ENCODE results near the gene PSAT1.
A peak's percentile ranks its signal among the peaks of the same experiment; 100 is the strongest.

PSAT1 gene

DNA sequence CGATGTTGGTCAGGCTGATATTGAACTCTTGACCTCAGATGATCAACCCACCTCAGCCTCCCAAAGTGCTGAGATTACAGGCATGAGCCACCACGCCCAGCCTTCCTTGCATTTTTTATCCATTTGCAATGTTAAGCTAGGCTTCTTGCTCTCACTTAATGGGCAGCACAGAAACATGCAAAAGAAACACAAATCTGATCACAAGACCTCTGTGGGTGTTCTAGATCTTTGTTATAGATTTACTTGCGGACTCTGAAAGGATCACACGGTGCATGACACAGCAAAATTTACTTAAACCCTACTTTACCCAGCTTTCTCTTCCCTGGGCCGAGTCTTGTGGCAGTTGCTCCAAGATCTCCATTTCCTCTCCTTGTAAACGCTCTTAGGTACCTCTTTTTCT lies 71.3 kb downstream of the PSAT1 start:
- DNase-seq: no peak

DNA sequence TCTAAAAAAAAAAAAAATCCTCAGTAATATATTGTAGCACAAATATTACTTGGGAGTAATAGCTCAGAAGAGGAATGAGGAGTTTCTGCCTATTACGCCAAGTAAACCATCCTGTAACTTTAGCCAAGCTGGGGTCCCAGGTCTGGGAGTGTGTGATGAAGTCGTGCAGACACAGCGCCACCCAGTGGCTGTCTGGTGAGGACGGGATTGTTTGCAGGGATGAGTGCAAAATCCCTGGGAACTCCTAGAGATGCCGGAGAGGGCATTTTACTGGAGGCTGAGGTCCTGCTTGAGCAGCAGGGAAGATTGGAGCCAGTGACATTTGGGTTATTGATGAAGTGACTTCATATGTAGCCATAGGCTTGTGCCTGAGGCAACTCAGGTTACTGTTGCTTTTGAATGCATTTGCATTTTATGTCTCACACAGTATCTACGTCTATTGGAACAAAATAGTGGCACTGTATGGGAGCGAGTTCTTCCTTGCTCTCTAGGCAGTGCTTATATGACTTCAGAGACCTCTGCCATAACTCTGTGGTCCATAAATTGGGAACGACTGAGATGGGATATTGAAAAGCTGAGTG lies 72.8 kb downstream of the PSAT1 start:
- peak; percentile 64 for DNase-seq

DNA sequence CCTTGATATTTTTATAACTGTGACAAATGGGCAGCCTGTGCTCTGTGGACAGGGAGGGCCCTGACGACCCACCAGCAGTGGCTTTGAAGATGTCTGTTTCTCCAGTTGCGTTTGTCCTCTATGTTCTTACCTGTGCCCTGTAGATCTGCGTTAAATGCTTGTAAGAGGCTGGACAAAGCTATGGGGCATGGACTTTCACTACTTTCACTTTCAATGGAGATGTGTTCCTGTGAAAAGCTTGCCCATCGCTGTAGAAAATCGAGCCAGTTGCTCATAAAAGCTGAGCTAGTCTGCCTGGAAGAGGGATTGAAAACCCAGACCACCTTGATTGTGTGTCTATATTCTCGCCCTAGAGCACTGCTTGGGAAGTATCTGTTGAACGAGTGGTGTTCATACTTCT lies 74.1 kb downstream of the PSAT1 start:
- no peak for DNase-seq

DNA sequence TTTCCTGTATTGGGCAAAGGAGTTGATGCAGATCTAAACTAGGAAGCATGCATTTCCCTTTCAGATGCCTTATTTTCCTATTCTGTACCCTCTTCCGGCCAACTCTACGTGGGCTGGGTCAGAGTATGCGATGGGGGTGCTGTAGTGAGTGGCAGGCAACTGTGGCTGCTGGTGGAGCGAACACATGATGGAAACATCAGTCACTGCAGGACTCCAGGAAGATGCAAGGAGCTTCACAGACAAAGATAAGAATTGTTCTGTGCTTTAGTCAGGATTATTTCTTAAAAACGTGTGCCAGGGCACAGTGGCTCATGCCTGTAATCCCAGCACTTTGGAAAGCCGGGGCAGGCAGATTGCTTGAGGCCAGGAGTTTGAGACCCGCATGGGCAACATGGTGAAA lies 75.1 kb downstream of the PSAT1 start:
- no peak for DNase-seq

Measured in fibroblast of skin of abdomen (primary cell).